HL-60 (cell line): ENCODE data around the gene MED13L.
A peak's percentile ranks its signal among the peaks of the same experiment; 100 is the strongest.
"Not testable (repeated sequence)": the region's sequence is repeated elsewhere in the genome, so short reads cannot be mapped to it uniquely, and the experiment has no call there.

Experiments
- DNase-seq, 2 experiments: peaks; one replicate each; pipeline ENCODE4 v3.0.0-alpha.2; 2010 to 2020; ENCODE audit warnings: low read depth in 1 of 2, low spot score in 1 of 2
- H3K27ac ChIP-seq: fragments of 250-450 bp; sonication (Bioruptor Pico); replicated peaks from 2 replicates; pipeline ENCODE4 v1.5.1; 2020; ENCODE audit warnings: mild to moderate bottlenecking, moderate library complexity
- H3K27me3 ChIP-seq: fragments of 250-450 bp; sonication (Bioruptor Pico); 2 replicates; pipeline ENCODE4 v1.5.1; 2021; ENCODE audit warnings: mild to moderate bottlenecking, moderate library complexity; ENCODE audit not compliant: insufficient read depth, poor library complexity, severe bottlenecking
- H3K4me3 ChIP-seq: replicated peaks from 2 replicates; pipeline ENCODE4 v1.5.1; 2011; ENCODE audit warnings: mild to moderate bottlenecking, control low read depth, low read length; ENCODE audit not compliant: insufficient read depth
- CTCF ChIP-seq: IDR thresholded peaks from one replicate; pipeline ENCODE4 v1.5.1; 2011; ENCODE audit warnings: low read length, control low read depth, inconsistent platforms; ENCODE audit not compliant: insufficient read depth
- GABPA ChIP-seq: IDR thresholded peaks from 2 replicates; pipeline ENCODE4 v1.6.1; 2012; ENCODE audit warnings: low read depth
- POLR2AphosphoS5 ChIP-seq: IDR thresholded peaks from 2 replicates; pipeline ENCODE4 v1.6.1; 2012; ENCODE audit warnings: low read depth
- REST ChIP-seq: IDR thresholded peaks from 2 replicates; pipeline ENCODE4 v1.6.1; 2012; ENCODE audit warnings: low read depth; ENCODE audit not compliant: insufficient replicate concordance
- SPI1 ChIP-seq: IDR thresholded peaks from 2 replicates; pipeline ENCODE4 v1.6.1; 2012; ENCODE audit warnings: low read depth, mild to moderate bottlenecking, borderline replicate concordance

MED13L gene

GRCh38 chr12:116241157-116241759, 36.2 kb downstream of the MED13L start:
- Histone ChIP-seq H3K27ac (no peak overlapping the region), H3K4me3 (no peak overlapping the region), H3K27me3 (no peaks in the 10 kb centered on the region)
- peak in 1 of 2 experiments; percentile 36 for DNase-seq
- TF ChIP-seq CTCF (no peak), POLR2AphosphoS5 (no peak), GABPA (no peak)

- not testable (repeated sequence) for DNase-seq, H3K4me3 ChIP-seq, H3K27ac ChIP-seq, H3K27me3 ChIP-seq
Observed at GRCh38 chr12:116238570-116239119, 38.8 kb downstream of the MED13L start.

- H3K27ac ChIP-seq, result no peak overlapping the region
Observed at GRCh38 chr12:116238149-116238548, 39.3 kb downstream of the MED13L start.

GRCh38 chr12:116236976-116237375, 40.5 kb downstream of the MED13L start:
- no peak for DNase-seq
- Histone ChIP-seq H3K27me3 (no peaks in the 10 kb centered on the region), H3K4me3 (no peak overlapping the region), H3K27ac (no peak overlapping the region)
- TF ChIP-seq SPI1 (no peak), CTCF (no peak), REST (no peak), GABPA (no peak), POLR2AphosphoS5 (no peak)

More at GRCh38 chr12:116238149-116238548, 39.3 kb downstream of the MED13L start:
- no peak for DNase-seq
- Histone ChIP-seq H3K27me3 (no peaks in the 10 kb centered on the region), H3K4me3 (no peak overlapping the region)
- TF ChIP-seq POLR2AphosphoS5, result no peak
- TF ChIP-seq SPI1, result no peak
- TF ChIP-seq GABPA, result no peak
- TF ChIP-seq REST, result no peak
- no peak for TF ChIP-seq CTCF
